Right atrium auricular region (tissue), 2 donors: ENCODE measurements around the gene LIG3. TPM values are rescaled to one million over a fixed set of nuclear protein-coding genes. Genes with fewer than 3 reads are reported as not detected.

Experiments
- DNase-seq: peaks from one replicate; pipeline ENCODE4 v3.0.0-alpha.2; 2019; ENCODE audit warnings: low spot score
- H3K27ac ChIP-seq, 2 donors: fragments of 200-600 bp; sonication (generic); 1 replicate in 1 of 2; 2 replicates in 1 of 2; pipeline ENCODE4 v1.5.1; 2016 to 2019
- H3K27me3 ChIP-seq, 2 donors: fragments of 200-600 bp; sonication (generic); one replicate each; pipeline versions ENCODE4 v1.5.1 to v1.6.0; 2017 to 2019
- H3K36me3 ChIP-seq: fragments of 200-600 bp; sonication (generic); one replicate; pipeline ENCODE4 v1.5.1; 2016
- H3K4me1 ChIP-seq, 2 donors: fragments of 200-600 bp; sonication (generic); one replicate each; pipeline versions ENCODE4 v1.5.1 to v1.6.0; 2017 to 2019
- H3K4me3 ChIP-seq, 2 donors: fragments of 200-600 bp; sonication (generic); 1 replicate in 1 of 2; 2 replicates in 1 of 2; pipeline ENCODE4 v1.5.1; 2017 to 2019; ENCODE audit warnings: mild to moderate bottlenecking in 1 of 2, moderate library complexity in 1 of 2
- H3K9me3 ChIP-seq, 2 donors: fragments of 200-600 bp; sonication (generic); one replicate each; pipeline ENCODE4 v1.5.1; 2019
- total RNA-seq, 2 donors: library from RNA; depleted of rRNA; stranded (reverse); fragments of >200 nt; gene quantifications; one replicate each; pipeline ENCODE4 v1.1.0, GENCODE V29; 2016
- TF ChIP-seq, protein P1 (sequence below), 2 donors: fragments of 200-600 bp; sonication (generic); IDR thresholded peaks; one replicate each; pipeline ENCODE4 v1.5.1; 2019; ENCODE audit warnings: antibody characterized with exemption in 2 of 2

Gene LIG3
- total RNA-seq, 2 donors from 2014 or later: 12.0 to 17.1 TPM

DNA sequence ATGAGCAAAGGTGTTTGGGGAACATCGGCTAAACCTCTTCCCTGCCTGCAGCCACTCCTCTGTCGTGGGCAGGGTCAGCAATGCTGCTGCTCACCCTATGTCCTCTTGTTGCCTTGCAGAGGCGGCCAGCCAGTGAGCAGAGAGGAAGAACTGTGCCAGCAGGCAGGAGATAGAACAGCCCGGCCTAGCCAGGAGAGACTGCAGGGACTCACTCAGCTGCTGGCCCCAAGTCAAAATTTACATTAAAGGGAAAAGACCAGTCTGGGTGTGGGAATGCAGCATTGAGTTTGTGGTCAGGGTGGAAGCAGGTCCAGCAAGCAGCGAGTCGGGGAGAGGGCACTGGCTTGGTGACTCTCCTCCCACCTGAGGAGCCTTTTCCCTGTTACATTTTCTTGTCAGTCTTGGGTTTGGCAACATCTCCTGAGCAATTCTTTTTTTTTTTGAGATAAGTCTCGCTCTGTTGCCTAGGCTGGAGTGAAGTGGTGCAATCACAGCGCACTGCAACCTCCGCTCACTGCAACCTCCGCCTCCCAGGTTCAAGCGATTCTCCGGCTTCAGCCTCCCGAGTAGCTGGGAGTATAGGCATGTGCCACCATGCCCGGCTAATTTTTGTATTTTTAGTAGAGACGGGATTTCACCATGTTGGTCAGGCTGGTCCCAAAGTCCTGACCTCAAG lies 22.7 kb downstream of the LIG3 start:
- peak overlapping the region in 1 of 2 donors; percentile 3 for H3K27ac ChIP-seq
- no peak overlapping the region for H3K4me3 ChIP-seq
- DNase-seq: no peak
- TF ChIP-seq, protein P1, sequence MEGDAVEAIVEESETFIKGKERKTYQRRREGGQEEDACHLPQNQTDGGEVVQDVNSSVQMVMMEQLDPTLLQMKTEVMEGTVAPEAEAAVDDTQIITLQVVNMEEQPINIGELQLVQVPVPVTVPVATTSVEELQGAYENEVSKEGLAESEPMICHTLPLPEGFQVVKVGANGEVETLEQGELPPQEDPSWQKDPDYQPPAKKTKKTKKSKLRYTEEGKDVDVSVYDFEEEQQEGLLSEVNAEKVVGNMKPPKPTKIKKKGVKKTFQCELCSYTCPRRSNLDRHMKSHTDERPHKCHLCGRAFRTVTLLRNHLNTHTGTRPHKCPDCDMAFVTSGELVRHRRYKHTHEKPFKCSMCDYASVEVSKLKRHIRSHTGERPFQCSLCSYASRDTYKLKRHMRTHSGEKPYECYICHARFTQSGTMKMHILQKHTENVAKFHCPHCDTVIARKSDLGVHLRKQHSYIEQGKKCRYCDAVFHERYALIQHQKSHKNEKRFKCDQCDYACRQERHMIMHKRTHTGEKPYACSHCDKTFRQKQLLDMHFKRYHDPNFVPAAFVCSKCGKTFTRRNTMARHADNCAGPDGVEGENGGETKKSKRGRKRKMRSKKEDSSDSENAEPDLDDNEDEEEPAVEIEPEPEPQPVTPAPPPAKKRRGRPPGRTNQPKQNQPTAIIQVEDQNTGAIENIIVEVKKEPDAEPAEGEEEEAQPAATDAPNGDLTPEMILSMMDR (IDR thresholded peaks at IDR 0.05): no peak
- H3K9me3 ChIP-seq: no peaks in the 10 kb centered on the region
- peaks cover 34% of the 10 kb centered on the region for H3K36me3 ChIP-seq
- H3K4me1 ChIP-seq: peaks cover 0 to 14% of the 10 kb centered on the region in 2 donors
- no peaks in the 10 kb centered on the region for H3K27me3 ChIP-seq

DNA sequence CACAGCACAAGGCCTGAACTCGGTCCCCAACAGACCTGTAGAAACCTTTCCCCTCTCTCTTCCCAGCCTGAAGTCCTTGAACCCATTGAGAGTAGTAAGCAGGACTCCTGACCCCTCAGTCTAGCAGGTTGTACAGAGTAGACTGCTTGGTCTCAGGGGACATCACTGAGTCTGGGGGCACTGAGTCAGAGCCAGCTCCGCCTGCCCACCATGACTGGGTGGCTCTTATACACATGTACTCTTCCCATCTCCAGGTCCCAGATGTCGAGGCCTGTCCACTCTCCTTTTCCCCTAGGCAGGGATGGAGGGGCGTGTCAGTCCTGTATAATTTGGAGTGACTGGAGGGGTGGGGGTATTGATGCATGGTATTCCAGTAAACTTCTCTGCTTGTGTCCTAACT lies 23.5 kb downstream of the LIG3 start:
- H3K27me3 ChIP-seq: no peaks in the 10 kb centered on the region
- H3K36me3 ChIP-seq: peaks cover 32% of the 10 kb centered on the region
- H3K9me3 ChIP-seq: no peaks in the 10 kb centered on the region
- peaks cover 0 to 10% of the 10 kb centered on the region in 2 donors for H3K4me1 ChIP-seq
- H3K4me3 ChIP-seq: no peak overlapping the region
- peak overlapping the region in 1 of 2 donors; percentile 3 for H3K27ac ChIP-seq
- no peak for DNase-seq
- TF ChIP-seq, protein P1 (IDR thresholded peaks at IDR 0.05): no peak

DNA sequence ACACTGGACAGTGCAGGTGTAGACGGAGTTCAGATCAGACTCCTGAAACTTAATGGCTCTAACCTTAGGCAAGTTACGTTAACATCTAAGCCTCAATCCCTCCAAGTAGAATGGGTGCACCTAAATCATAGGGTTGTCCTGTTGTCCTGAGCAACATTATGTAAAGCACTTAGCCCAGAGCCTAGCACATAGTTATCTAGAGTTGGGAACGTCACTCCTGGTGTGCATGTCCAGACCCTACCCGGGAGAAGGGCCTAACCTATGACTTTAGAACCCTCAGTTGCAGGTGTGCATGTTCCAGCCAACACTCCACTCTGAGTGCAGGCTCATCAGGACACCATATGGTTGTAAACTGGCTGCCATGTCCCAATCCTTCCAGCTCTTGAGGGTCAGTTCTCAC lies 26.0 kb downstream of the LIG3 start:
- peaks cover 25% of the 10 kb centered on the region for H3K36me3 ChIP-seq
- H3K27ac ChIP-seq: no peak overlapping the region
- H3K4me3 ChIP-seq: no peak overlapping the region
- no peak for DNase-seq
- H3K27me3 ChIP-seq: no peaks in the 10 kb centered on the region
- TF ChIP-seq, protein P1 (IDR thresholded peaks at IDR 0.05): no peak
- H3K9me3 ChIP-seq: no peaks in the 10 kb centered on the region
- H3K4me1 ChIP-seq: peaks cover 0 to 10% of the 10 kb centered on the region in 2 donors

DNA sequence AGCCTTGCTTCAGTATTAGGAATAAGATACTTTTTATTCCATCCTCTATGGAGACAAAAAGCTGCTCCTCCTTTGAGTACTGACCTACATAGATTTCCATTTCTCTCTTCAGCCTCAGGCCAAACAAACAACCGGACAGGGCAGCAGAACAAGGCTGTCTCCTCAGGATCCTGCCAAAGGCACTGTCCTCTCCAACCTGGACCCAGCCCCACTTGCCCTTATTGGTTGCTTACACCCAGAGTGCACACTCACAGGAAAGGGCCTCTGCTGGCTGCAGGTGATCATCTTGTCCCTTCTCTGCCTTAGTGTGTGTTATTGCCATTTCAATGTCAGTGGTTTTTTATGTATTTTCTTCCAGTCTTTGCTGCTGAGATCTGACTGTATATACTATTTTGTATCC lies 26.6 kb downstream of the LIG3 start:
- no peak overlapping the region for H3K27ac ChIP-seq
- peaks cover 25% of the 10 kb centered on the region for H3K36me3 ChIP-seq
- peaks cover 0 to 10% of the 10 kb centered on the region in 2 donors for H3K4me1 ChIP-seq
- H3K9me3 ChIP-seq: no peaks in the 10 kb centered on the region
- TF ChIP-seq, protein P1 (IDR thresholded peaks at IDR 0.05): no peak
- H3K27me3 ChIP-seq: no peaks in the 10 kb centered on the region
- no peak for DNase-seq
- H3K4me3 ChIP-seq: no peak overlapping the region

DNA sequence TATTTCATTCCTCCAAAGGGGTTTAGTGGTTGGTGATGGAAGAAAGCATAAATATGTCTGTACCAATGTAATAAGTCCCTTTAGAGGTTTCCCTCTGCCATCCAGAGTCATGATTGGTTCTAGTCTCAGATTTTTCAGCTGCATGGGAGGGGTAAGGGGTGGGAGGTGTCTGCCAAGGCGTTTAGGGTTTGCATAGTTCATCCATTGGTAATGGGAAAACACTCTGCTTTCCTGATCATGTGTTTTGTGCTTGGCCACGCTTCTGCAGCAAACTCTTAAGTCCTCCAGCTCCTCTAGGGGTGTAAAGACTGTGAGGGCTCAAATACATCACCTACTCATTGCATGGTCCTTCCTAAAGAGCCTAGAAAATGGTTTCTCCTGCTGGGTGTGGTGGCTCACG lies 29.8 kb downstream of the LIG3 start:
- Histone ChIP-seq H3K4me1 (no peaks in the 10 kb centered on the region), H3K27ac (no peak overlapping the region), H3K9me3 (no peaks in the 10 kb centered on the region), H3K27me3 (no peaks in the 10 kb centered on the region), H3K4me3 (no peak overlapping the region), H3K36me3 (peaks cover 42% of the 10 kb centered on the region)
- DNase-seq: no peak
- TF ChIP-seq, protein P1 (IDR thresholded peaks at IDR 0.05): no peak
